Activated T-cell treated with anti-CD3 and anti-CD28 coated beads for 1 hour (primary cell): ENCODE data around the gene CXCR5.
A peak's percentile ranks its signal among the peaks of the same experiment; 100 is the strongest.

Experiments used
- DNase-seq: peaks from one replicate; pipeline ENCODE4 v3.0.0-alpha.2; 2020; ENCODE audit warnings: low read depth

The CXCR5 gene

GRCh38 chr11:118927554-118928100 lies 43.9 kb downstream of the CXCR5 start:
- no peak for DNase-seq

DNA sequence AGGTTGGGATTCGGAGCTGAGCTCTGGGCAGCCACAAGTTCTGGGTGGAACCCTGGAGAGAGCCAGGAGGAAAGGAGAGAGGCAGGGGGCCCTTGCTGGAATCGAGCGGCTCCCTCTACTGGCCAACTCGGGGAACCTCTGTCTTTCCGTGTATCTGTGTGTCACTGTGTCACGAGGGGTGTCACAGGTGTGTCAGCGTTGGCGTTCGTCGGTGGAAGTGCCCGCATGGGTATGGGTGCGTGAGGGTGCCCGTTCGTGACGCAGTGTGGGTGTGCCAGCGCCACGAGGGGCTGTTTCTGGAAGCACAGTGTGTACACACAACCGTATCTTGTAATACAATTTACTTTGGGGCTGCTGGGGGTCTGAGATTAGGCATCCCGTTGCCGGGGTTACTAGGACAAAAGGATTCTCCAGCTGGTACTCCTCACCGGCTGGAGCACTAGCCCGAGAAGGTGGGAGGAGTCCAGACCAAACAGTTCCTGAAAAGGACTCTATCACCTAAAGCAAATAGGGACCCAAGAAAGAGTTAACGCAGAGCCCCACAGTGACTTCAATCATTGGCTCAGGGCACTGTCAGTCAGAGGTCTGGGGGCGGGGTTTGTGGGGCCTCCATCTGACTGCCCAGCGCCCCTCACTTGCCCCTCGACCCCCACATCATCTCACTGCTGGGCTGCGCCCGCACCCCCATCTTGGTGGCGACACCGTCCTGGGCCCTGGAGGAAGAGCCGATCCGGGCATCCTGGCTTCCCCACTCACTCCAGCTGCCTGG lies 44.6 kb downstream of the CXCR5 start:
- DNase-seq = peak; percentile 92

DNA sequence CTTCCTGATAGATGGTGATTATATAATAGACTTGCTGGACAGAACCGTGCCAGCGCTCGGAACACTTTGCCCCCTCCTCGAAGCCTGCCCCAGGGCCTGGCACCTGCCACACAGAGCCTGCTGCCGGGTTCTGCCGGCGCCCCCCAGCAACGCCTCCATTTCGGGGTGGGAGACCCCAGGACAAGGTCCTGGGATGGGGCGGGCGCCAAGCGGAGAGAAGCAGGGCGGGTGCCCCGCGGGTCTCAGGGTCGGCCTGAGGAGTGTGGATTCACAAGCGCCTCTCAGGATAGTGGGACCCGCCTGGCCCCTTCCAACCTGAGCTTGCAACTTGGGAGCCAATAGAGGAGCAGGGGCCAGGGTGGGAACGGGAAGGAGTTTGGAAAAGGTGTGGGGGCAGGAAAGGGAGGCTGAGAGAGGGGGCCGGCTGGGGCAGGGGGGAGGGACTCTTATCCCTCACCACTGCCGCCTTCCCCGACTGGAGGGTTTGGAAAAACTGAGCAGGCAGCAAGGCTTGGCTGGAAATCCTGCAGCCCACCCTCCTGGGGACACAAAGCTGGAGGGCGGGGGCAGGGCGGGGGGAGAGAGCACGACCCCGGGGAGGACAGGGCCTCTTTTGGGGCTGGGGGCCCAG lies 45.3 kb downstream of the CXCR5 start:
- no peak for DNase-seq

GRCh38 chr11:118929501-118930093 lies 45.9 kb downstream of the CXCR5 start:
- DNase-seq = peak; percentile 68

GRCh38 chr11:118930094-118930712 lies 46.5 kb downstream of the CXCR5 start:
- peak; percentile 83 for DNase-seq

GRCh38 chr11:118931571-118931970 lies 47.9 kb downstream of the CXCR5 start:
- DNase-seq = no peak

DNA sequence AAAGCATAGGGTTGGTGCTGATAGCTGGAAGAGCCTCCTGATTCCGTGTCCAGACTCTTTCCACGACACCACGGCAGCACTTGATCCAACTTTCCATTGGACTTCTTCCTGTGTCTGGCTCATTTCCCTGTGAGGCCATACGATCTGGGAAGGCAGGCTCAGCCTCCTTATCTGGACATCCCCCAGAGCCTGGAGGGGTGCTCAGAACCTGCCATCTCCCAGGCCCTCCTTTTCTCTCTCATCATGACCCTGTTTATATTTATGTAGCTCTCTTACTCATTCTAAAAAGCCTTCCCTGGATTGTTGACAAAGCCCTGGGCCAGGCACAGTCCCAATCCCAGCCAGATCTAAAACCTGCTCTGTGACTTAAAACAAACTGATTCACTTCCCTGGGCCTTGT lies 49.8 kb downstream of the CXCR5 start:
- no peak for DNase-seq

- no peak for DNase-seq
Measured at GRCh38 chr11:118935376-118935775, 51.7 kb downstream of the CXCR5 start.

- no peak for DNase-seq
Measured at GRCh38 chr11:118938491-118939403, 55.1 kb downstream of the CXCR5 start.

DNA sequence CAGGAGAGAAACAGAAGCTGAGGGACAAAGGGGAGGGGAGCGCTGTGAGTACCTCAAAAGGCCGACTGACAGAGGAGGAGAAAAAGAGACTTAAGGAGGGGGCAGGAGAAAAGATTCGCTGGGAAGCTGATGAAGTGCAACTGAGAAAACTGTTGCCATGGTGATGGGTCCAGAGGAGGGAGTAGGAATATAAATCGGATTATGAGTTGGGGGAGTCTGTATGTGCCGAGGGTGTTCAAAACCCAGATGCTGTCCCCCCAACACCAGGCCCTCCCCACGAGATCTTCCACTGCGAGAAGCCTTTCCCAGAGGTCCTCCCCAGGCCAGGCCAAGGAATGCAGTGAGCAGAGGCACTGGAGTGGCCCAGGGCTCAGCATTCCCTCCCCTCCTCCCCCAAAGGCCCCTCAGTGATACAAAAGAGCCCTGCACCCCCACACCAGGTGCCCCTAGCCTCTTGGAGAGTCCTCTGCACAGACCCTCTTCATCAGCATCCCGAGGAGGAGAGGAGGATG lies 55.8 kb downstream of the CXCR5 start:
- DNase-seq = no peak

DNA sequence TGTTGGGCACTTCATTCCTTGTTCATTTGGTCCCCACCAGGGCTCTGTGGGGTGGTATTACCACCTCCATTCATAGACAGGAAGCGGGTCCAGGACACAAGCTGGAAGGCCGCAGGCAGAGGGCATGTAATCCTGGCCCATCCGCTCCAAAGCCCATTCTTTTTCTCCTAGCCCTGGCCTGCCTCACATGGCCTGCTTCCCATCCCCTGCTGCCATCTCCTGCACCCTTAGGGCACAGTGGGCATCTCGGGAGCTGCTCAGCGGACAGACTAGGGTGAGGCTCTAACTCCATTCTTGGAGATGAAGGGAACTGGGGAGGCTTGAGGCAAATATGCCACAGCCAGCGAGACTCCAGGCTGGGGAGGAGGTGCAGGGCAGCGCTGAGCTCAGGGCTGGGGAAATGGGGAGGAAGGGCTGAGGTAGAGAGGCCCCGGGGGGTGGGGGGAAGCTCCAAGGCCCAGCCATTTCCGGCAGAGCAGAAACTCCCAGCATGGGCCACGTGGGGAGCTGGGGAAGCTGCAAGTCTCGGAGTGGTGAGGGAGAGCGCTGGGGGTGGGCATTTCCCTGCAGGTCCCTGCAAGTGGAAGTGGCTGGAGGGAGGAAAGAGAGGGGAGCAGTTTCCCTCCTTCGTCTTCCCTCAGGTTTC lies 56.4 kb downstream of the CXCR5 start:
- no peak for DNase-seq

- DNase-seq = no peak
Measured at GRCh38 chr11:118947091-118947490, 63.4 kb downstream of the CXCR5 start.
